Cerebellar nuclear complex (tissue), 1 donor: ENCODE measurements around the gene KIFC3.
"Not testable (repeated sequence)": the region's sequence is repeated elsewhere in the genome, so short reads cannot be mapped to it uniquely, and the experiment has no call there.

Source experiments
- DNase-seq, 2 experiments: peaks; one replicate each; lab custom pipeline; 2025; lab: John Stamatoyannopoulos, UW

KIFC3 gene

GRCh38 chr16:57803134-57803990 lies 1.1 kb upstream of the KIFC3 start:
- no peak for DNase-seq

GRCh38 chr16:57801809-57802340 lies 416 bp downstream of the KIFC3 start:
- DNase-seq: no peak

- no peak for DNase-seq
Observed at GRCh38 chr16:57801098-57801808, 1.0 kb downstream of the KIFC3 start.

- no peak for DNase-seq
Observed at GRCh38 chr16:57800200-57801097, 1.8 kb downstream of the KIFC3 start.

GRCh38 chr16:57799600-57800199 lies 2.6 kb downstream of the KIFC3 start:
- DNase-seq: no peak

- DNase-seq: no peak
Observed at GRCh38 chr16:57798953-57799599, 3.2 kb downstream of the KIFC3 start.

- DNase-seq: no peak
Observed at GRCh38 chr16:57798267-57798810, 4.0 kb downstream of the KIFC3 start.

GRCh38 chr16:57797526-57798266 lies 4.6 kb downstream of the KIFC3 start:
- DNase-seq: no peak

- DNase-seq: no peak
Observed at GRCh38 chr16:57797216-57797525, 5.1 kb downstream of the KIFC3 start.

GRCh38 chr16:57796014-57796413 lies 6.3 kb downstream of the KIFC3 start:
- DNase-seq: not testable (repeated sequence)

- no peak for DNase-seq
Observed at GRCh38 chr16:57795431-57795878, 6.8 kb downstream of the KIFC3 start.

- no peak for DNase-seq
Observed at GRCh38 chr16:57794849-57795430, 7.4 kb downstream of the KIFC3 start.

GRCh38 chr16:57791893-57792461 lies 10.3 kb downstream of the KIFC3 start:
- no peak for DNase-seq

- no peak for DNase-seq
Observed at GRCh38 chr16:57791195-57791892, 10.9 kb downstream of the KIFC3 start.

- DNase-seq: no peak
Observed at GRCh38 chr16:57788951-57789350, 13.3 kb downstream of the KIFC3 start.

- no peak for DNase-seq
Observed at GRCh38 chr16:57788252-57788841, 13.9 kb downstream of the KIFC3 start.

GRCh38 chr16:57787519-57787905 lies 14.8 kb downstream of the KIFC3 start:
- no peak for DNase-seq
